HPDE6-E6E7 (cell line): ENCODE results near the gene FOXA2.
A peak's percentile ranks its signal among the peaks of the same experiment; 100 is the strongest.
"Not testable (repeated sequence)": the region's sequence is repeated elsewhere in the genome, so short reads cannot be mapped to it uniquely, and the experiment has no call there.

ENCODE experiments used
- DNase-seq: peaks from one replicate; pipeline ENCODE4 v3.0.0; 2011; ENCODE audit warnings: missing footprints; ENCODE audit errors: extremely low spot score

FOXA2 gene

GRCh38 chr20:22584522-22584921 is at the start of gene FOXA2:
Gene FOXA2, minus strand, starts transcription at chr20:22584572. Its CDS starts 294 bp downstream, at chr20:22584278.
- DNase-seq, result peak; percentile 91

- no peak for DNase-seq
Measured at GRCh38 chr20:22630701-22631100, 46.3 kb upstream of the FOXA2 start.

GRCh38 chr20:22629927-22630326 is 45.6 kb upstream of the FOXA2 start:
- no peak for DNase-seq

GRCh38 chr20:22629447-22629846 is 45.1 kb upstream of the FOXA2 start:
- DNase-seq, result no peak

GRCh38 chr20:22626496-22626895 is 42.1 kb upstream of the FOXA2 start:
- DNase-seq, result no peak

- DNase-seq, result no peak
Measured at GRCh38 chr20:22623211-22623610, 38.8 kb upstream of the FOXA2 start.

- DNase-seq, result no peak
Measured at GRCh38 chr20:22620342-22620741, 36.0 kb upstream of the FOXA2 start.

- no peak for DNase-seq
Measured at GRCh38 chr20:22619806-22620205, 35.4 kb upstream of the FOXA2 start.

GRCh38 chr20:22619272-22619671 is 34.9 kb upstream of the FOXA2 start:
- no peak for DNase-seq

GRCh38 chr20:22617160-22617559 is 32.8 kb upstream of the FOXA2 start:
- peak; percentile 82 for DNase-seq

- DNase-seq, result no peak
Measured at GRCh38 chr20:22616551-22616950, 32.2 kb upstream of the FOXA2 start.

- no peak for DNase-seq
Measured at GRCh38 chr20:22615425-22615824, 31.1 kb upstream of the FOXA2 start.

GRCh38 chr20:22611636-22612035 is 27.3 kb upstream of the FOXA2 start:
- DNase-seq, result no peak

GRCh38 chr20:22607695-22608094 is 23.3 kb upstream of the FOXA2 start:
- DNase-seq, result no peak

GRCh38 chr20:22604815-22605214 is 20.4 kb upstream of the FOXA2 start:
- DNase-seq, result no peak

GRCh38 chr20:22601361-22602141 is 17.2 kb upstream of the FOXA2 start:
- DNase-seq, result no peak

GRCh38 chr20:22599258-22599657 is 14.9 kb upstream of the FOXA2 start:
- DNase-seq, result not testable (repeated sequence)

- DNase-seq, result no peak
Measured at GRCh38 chr20:22597303-22597702, 12.9 kb upstream of the FOXA2 start.

- no peak for DNase-seq
Measured at GRCh38 chr20:22590662-22591061, 6.3 kb upstream of the FOXA2 start.

GRCh38 chr20:22586645-22587310 is 2.4 kb upstream of the FOXA2 start:
- DNase-seq, result peak; percentile 66

GRCh38 chr20:22585786-22586493 is 1.6 kb upstream of the FOXA2 start:
- DNase-seq, result no peak

GRCh38 chr20:22584922-22585785 is 782 bp upstream of the FOXA2 start:
- DNase-seq, result peak; percentile 53
